ENCODE measurements around the gene WDR33.
A peak's percentile ranks its signal among the peaks of the same experiment; 100 is the strongest.
"Not testable (repeated sequence)": the region's sequence is repeated elsewhere in the genome, so short reads cannot be mapped to it uniquely, and the experiment has no call there.

The WDR33 gene

DNA sequence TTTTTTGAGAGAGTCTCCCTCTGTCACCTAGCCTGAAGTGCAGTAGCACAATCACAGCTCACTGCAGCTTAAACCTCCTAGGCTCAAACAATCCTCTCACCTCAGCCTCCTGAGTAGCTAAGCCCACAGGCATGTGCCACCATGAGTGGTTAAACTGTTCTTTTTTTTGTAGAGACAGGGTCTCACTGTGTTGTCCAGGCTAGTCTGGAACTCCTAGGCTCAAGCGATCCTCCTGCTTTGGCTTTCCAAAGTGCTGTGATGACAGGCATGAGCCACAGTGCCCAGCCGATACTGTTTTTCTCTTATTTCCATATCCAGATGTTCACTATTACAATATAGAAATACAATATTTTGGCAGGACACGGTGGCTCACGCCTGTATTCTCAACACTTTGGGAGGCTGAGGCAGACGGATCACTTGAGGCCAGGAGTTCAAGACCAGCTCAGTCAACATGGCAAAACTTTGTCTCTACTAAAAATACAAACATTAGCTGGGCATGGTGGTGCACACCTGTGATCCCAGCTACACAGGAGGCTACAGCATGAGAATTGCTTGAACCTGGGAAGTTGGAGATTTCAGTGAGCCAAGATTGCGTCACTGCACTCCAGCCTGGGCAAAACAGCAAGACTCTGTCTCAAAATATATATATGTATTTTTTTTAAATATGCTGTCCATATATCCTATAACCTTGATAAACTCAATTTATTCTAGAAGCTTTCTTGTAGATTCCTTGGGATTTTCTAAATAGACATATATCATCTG is 24.7 kb downstream of the WDR33 start:
- DNase-seq (ENCODE audit: insufficient read length, low spot score), result no peak
- FAIRE-seq, result no peak
- 0 out of 2 replicates have a peak, but pooled peaks have one; percentile 17 for TF ChIP-seq POLR2AphosphoS5 (IDR thresholded peaks at IDR 0.05; ENCODE audit: low read depth, low read length)
- no peak for TF ChIP-seq TAF1 (IDR thresholded peaks at IDR 0.05; ENCODE audit: low read depth, low read length)
- no peak for TF ChIP-seq POLR2A (IDR thresholded peaks at IDR 0.05; ENCODE audit: low read depth, low read length)

DNA sequence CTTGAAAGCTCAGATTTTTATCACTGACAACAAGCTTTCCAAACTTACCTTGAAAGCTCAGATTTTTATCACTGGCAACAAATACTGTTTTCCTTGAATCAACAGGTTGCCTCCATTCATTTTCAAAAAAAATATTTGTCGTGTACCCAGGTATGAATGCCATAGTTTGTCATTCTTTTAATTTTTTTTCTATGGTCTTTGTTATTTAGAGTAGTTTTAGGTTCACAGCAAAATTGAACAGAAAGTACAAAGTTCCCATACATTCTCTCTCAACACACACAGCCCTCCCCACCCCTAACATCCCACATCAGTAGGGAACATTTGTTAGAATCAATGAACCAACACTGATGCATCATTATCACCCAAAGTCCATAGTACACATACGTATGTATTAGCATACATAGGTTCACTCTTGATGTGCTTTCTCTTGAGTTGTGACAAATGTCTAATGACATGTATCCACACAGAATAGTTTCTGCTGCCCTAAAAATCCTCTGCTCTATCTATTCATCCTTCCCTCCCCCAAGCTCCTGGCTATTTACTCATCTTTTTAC is 25.9 kb downstream of the WDR33 start:
- FAIRE-seq (peak; percentile 26), DNase-seq (ENCODE audit: insufficient read length, low spot score) (no peak)
- TF ChIP-seq POLR2A (IDR thresholded peaks at IDR 0.05; ENCODE audit: low read depth, low read length) (no peak), POLR2AphosphoS5 (IDR thresholded peaks at IDR 0.05; ENCODE audit: low read depth, low read length) (no peak), POU2F2 (IDR thresholded peaks at IDR 0.05; ENCODE audit: low read depth, low read length) (no peak), SPI1 (IDR thresholded peaks at IDR 0.05; ENCODE audit: low read depth, low read length) (no peak), TAF1 (IDR thresholded peaks at IDR 0.05; ENCODE audit: low read depth, low read length) (no peak), PAX5 (IDR thresholded peaks at IDR 0.05; ENCODE audit: insufficient read depth, low read length, severe bottlenecking) (no peak)

DNA sequence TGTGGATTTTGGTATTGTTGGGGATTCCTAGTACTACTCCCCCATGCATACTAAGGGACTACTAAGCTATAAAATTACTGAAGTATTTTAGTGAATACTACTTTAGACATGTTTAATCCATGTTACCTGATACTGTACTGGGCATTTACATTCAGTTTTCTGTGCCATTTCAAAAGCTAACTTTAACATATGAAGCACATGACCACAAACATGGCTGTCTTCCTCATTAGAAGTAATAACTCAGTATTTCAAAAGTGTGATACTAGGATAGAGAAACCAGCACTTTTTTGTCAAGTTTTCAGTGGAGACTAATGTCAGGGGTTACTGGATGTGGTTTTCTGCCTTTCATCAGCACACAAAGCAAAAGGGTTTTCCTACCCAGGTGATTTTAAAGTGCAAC is 27.9 kb downstream of the WDR33 start:
- FAIRE-seq (peak; percentile 13), DNase-seq (ENCODE audit: insufficient read length, low spot score) (no peak)
- TF ChIP-seq SPI1 (IDR thresholded peaks at IDR 0.05; ENCODE audit: low read depth, low read length) (no peak), POU2F2 (IDR thresholded peaks at IDR 0.05; ENCODE audit: low read depth, low read length) (no peak), POLR2A (IDR thresholded peaks at IDR 0.05; ENCODE audit: low read depth, low read length) (no peak), TAF1 (IDR thresholded peaks at IDR 0.05; ENCODE audit: low read depth, low read length) (no peak), POLR2AphosphoS5 (IDR thresholded peaks at IDR 0.05; ENCODE audit: low read depth, low read length) (no peak), PAX5 (IDR thresholded peaks at IDR 0.05; ENCODE audit: insufficient read depth, low read length, severe bottlenecking) (no peak)

DNA sequence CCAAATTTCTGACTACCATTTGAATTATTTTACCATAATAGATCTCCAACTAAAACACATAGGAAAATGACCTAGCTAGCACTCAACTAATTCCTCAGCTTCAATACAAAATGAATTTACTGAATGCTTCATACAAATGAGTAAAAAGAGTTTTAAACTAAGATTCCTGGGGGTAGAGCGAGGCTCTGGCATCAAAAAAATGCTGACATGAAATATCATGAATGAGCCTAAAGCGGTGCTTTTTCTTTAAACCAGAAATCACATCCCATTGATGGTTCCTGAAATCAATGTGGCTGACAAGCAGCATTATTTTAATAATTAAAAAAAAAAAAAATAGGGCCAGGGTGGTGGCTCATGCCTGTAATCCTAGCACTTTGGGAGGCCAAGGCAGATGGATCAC is 32.1 kb downstream of the WDR33 start:
- FAIRE-seq, result no peak
- DNase-seq (ENCODE audit: insufficient read length, low spot score), result no peak
- TF ChIP-seq POLR2A (IDR thresholded peaks at IDR 0.05; ENCODE audit: low read depth, low read length) (no peak), POLR2AphosphoS5 (IDR thresholded peaks at IDR 0.05; ENCODE audit: low read depth, low read length) (no peak), TAF1 (IDR thresholded peaks at IDR 0.05; ENCODE audit: low read depth, low read length) (no peak), POU2F2 (IDR thresholded peaks at IDR 0.05; ENCODE audit: low read depth, low read length) (no peak), SPI1 (IDR thresholded peaks at IDR 0.05; ENCODE audit: low read depth, low read length) (no peak), PAX5 (IDR thresholded peaks at IDR 0.05; ENCODE audit: insufficient read depth, low read length, severe bottlenecking) (no peak)

DNA sequence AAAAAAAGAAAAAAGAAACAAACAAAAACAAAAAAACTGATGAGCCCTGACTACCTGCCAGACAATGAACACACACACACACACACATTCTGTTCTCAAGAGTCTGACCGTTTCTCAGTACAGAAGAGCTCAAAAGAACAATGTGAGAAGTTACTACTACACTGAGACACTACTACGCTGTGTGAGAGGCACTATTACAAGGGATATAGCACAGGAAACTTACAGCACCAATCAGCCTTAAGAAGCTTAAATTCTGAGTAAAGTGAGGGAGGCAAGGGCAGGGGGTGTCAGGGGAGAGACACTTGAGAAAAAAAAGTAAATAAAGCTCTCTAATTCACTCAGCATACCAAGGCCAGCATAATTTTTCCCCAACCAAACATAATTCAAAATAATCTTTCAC is 32.5 kb downstream of the WDR33 start:
- TF ChIP-seq SPI1 (IDR thresholded peaks at IDR 0.05; ENCODE audit: low read depth, low read length) (no peak), POU2F2 (IDR thresholded peaks at IDR 0.05; ENCODE audit: low read depth, low read length) (no peak), PAX5 (IDR thresholded peaks at IDR 0.05; ENCODE audit: insufficient read depth, low read length, severe bottlenecking) (no peak), TAF1 (IDR thresholded peaks at IDR 0.05; ENCODE audit: low read depth, low read length) (no peak), POLR2AphosphoS5 (IDR thresholded peaks at IDR 0.05; ENCODE audit: low read depth, low read length) (no peak), POLR2A (IDR thresholded peaks at IDR 0.05; ENCODE audit: low read depth, low read length) (no peak)
- no peak for FAIRE-seq
- no peak for DNase-seq (ENCODE audit: insufficient read length, low spot score)

DNA sequence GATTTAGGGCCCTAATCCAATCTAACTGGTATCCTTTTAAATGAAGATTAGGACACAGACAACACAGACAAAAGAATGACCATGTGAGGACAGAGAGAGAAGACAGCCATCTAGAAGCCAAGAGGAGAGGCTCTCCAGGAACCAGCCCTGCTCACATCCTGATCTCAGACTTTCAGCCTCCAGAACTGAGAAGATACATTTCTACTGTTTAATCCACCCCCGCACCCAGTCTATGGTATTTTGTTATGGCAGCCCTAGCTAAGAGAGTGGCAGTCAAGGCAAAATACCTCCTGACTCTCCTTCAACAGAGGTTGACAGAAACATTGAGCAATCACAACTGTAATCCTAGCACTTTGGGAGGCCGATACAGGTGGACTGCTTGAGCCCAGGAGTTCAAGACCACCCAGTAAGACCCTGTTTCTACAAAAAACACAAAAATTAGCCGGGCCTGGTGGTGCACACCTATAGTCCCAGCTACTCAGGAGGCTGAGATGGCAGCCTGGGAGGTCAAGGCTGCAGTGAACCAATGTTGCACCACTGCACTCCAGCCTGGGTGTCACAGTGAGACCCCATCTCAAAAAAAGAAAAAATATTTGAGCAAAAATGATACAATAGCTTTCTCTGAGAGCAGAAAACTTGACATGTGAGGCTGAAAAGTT is 34.7 kb downstream of the WDR33 start:
- DNase-seq (ENCODE audit: insufficient read length, low spot score) (no peak), FAIRE-seq (no peak)

DNA sequence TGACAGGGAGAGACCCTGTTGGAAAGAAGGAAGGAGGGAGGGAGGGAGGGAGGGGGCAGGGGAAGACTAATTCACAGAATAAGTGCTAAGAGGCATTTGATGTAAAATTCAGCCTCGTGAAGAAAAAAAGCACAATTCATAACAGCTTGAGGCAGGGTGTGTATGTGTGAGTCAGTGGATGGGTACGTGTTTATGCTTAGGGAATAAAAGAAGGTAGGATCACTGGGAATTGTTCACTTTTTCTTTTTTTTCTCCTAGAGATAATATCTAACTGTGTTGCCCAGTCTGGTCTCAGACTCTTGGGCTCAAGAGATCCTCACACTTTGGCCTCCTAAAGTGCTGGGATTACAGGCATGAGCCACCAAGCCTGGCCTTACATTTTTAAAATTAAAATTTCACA is 39.2 kb downstream of the WDR33 start:
- TF ChIP-seq POU2F2 (IDR thresholded peaks at IDR 0.05; ENCODE audit: low read depth, low read length) (no peak), SPI1 (IDR thresholded peaks at IDR 0.05; ENCODE audit: low read depth, low read length) (no peak), POLR2A (IDR thresholded peaks at IDR 0.05; ENCODE audit: low read depth, low read length) (no peak), POLR2AphosphoS5 (IDR thresholded peaks at IDR 0.05; ENCODE audit: low read depth, low read length) (no peak), TAF1 (IDR thresholded peaks at IDR 0.05; ENCODE audit: low read depth, low read length) (no peak), PAX5 (IDR thresholded peaks at IDR 0.05; ENCODE audit: insufficient read depth, low read length, severe bottlenecking) (no peak)
- no peak for FAIRE-seq
- DNase-seq (ENCODE audit: insufficient read length, low spot score), result no peak

More for the DNA sequence above, 34.7 kb downstream of the WDR33 start:
- TF ChIP-seq SPI1 (IDR thresholded peaks at IDR 0.05; ENCODE audit: low read depth, low read length), result no peak
- no peak for TF ChIP-seq POLR2AphosphoS5 (IDR thresholded peaks at IDR 0.05; ENCODE audit: low read depth, low read length)
- no peak for TF ChIP-seq PAX5 (IDR thresholded peaks at IDR 0.05; ENCODE audit: insufficient read depth, low read length, severe bottlenecking)
- TF ChIP-seq POLR2A (IDR thresholded peaks at IDR 0.05; ENCODE audit: low read depth, low read length), result no peak
- no peak for TF ChIP-seq TAF1 (IDR thresholded peaks at IDR 0.05; ENCODE audit: low read depth, low read length)
- TF ChIP-seq POU2F2 (IDR thresholded peaks at IDR 0.05; ENCODE audit: low read depth, low read length), result no peak

DNA sequence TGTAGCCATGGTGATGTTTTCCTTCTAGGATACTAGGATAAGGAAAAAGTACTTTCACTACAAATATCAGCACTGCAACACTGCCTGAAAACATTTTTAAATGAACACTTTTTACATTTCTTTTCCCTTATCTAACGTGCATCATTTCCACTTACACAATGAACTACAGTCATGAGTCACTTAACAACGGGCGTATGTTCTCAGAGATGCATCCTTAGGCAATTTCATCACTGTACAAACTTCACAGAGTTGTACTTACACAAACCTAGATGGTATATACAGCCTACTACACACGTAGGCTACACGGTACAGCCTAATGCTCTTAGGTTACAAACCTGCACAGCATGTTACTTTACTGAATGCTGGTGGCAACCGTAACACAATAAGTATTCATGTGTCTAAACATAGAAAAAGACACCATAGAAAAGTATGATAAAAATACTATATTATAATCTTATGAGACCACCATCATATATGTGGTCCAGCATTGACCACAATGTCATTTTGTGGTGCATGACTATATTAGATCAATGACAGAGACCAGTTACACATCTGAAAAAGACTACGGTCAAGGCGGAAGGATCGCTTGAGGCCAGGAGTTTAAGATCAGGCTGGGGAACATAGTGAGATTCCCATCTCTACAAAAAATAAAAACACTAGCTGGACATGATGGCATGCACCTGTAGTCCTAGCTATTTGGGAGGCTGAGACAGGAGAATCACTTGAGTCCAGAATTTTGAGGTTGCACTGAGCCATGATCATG is 39.8 kb downstream of the WDR33 start:
- FAIRE-seq (no peak), DNase-seq (ENCODE audit: insufficient read length, low spot score) (no peak)
- TF ChIP-seq TAF1 (IDR thresholded peaks at IDR 0.05; ENCODE audit: low read depth, low read length) (no peak), SPI1 (IDR thresholded peaks at IDR 0.05; ENCODE audit: low read depth, low read length) (no peak), POU2F2 (IDR thresholded peaks at IDR 0.05; ENCODE audit: low read depth, low read length) (no peak), PAX5 (IDR thresholded peaks at IDR 0.05; ENCODE audit: insufficient read depth, low read length, severe bottlenecking) (no peak), POLR2AphosphoS5 (IDR thresholded peaks at IDR 0.05; ENCODE audit: low read depth, low read length) (no peak), POLR2A (IDR thresholded peaks at IDR 0.05; ENCODE audit: low read depth, low read length) (no peak)

DNA sequence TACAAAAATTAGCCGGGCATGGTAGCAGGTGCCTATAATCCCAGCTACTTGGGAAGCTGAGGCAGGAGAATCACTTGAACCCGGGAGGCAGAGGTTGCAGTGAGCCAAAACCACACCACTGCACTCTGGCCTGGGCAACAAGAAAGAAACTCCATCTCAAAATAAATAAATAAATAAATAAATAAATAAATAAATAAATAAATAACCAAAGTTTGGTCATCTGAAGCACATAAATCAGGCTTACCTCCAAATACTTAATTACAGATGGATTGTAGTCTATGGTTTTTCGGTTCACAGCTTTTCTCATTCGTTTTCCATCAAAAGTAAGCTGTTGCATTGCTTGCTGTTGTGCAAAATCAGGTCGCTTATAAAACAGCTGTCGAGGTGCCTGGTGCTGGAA is 40.4 kb downstream of the WDR33 start:
- not testable (repeated sequence) for DNase-seq (ENCODE audit: insufficient read length, low spot score); FAIRE-seq
